HepG2 (cell line): Measurements from ENCODE around the gene NPS. TPM values are rescaled to one million over a fixed set of nuclear protein-coding genes. Genes with fewer than 3 reads are reported as not detected.

Experiments used
- ATAC-seq: fragments of 200-7000 bp; cut with Tn5 transposase; 3 replicates; pipeline ENCODE4 v1.9.1; 2020; ENCODE audit warnings: mild to moderate bottlenecking, moderate library complexity
- BruUV-seq: library from RNA; stranded (reverse); fragments of 400-500 nt; replicated peaks from 2 replicates; lab custom pipeline; 2021; lab: Mats Ljungman, UMichigan
- CTCF ChIA-PET: fragments of 300-600 bp; formaldehyde crosslinking; extraction: SDS; loops from one replicate; lab custom pipeline; 2021; ENCODE audit warnings: low total read pairs, inconsistent platforms, low intra/inter-chr PET ratio; lab: Yijun Ruan, JAX
- POLR2A ChIA-PET: fragments of 350-600 bp; sonication (Branson Sonifier 250); formaldehyde crosslinking; loops from one replicate; lab custom pipeline; 2020; ENCODE audit warnings: antibody characterized with exemption, inconsistent platforms; lab: Yijun Ruan, JAX
- DNase-seq: peaks from one replicate; pipeline ENCODE4 v3.0.0-alpha.2; 2015; ENCODE audit warnings: low spot score
- FAIRE-seq: peaks from 3 replicates; lab custom pipeline; 2011; peaks lifted over from hg19 to GRCh38; lab: Jason Lieb, UNC
- H2AFZ ChIP-seq: one replicate; pipeline ENCODE4 v1.6.1; 2011; ENCODE audit warnings: low read length, inconsistent platforms
- H3K27ac ChIP-seq: fragments of 300-600 bp; 3 replicates; pipeline ENCODE4 v1.8.0; 2011; ENCODE audit warnings: mixed run types, mild to moderate bottlenecking, mixed read lengths, low read length, inconsistent platforms; ENCODE audit not compliant: insufficient read depth; ENCODE audit errors: extremely low read length
- H3K27me3 ChIP-seq, 2 experiments: fragments of 200-600 bp in 1 of 2; 2 replicates in 1 of 2; 3 replicates in 1 of 2; pipeline versions ENCODE4 v1.6.0 to v1.8.0; 2011; ENCODE audit warnings: low read length in 2 of 2, mild to moderate bottlenecking in 2 of 2, moderate library complexity in 2 of 2, inconsistent platforms in 1 of 2; ENCODE audit not compliant: insufficient read depth in 2 of 2, control insufficient read depth in 1 of 2
- H3K36me3 ChIP-seq, 2 experiments: fragments of 200-600 bp in 1 of 2; replicated peaks in 1 of 2; 2 replicates in 1 of 2; 3 replicates in 1 of 2; pipeline versions ENCODE4 v1.5.1 to v1.8.0; 2011; ENCODE audit warnings: low read length in 2 of 2, inconsistent platforms in 1 of 2; ENCODE audit not compliant: insufficient read depth in 2 of 2, control insufficient read depth in 1 of 2
- H3K4me1 ChIP-seq: 2 replicates; pipeline ENCODE4 v1.5.1; 2012; ENCODE audit warnings: low read length, inconsistent platforms; ENCODE audit not compliant: insufficient read depth
- H3K4me2 ChIP-seq: 2 replicates; pipeline ENCODE4 v1.6.0; 2011; ENCODE audit warnings: low read depth, low read length, inconsistent platforms
- H3K4me3 ChIP-seq, 3 experiments: fragments of 200-600 bp in 1 of 3; sonication (generic), shearing (Covaris generic) in 1 of 3; replicated peaks in 1 of 3; 2 replicates each; pipeline ENCODE4 v1.5.1; 2011 to 2016; ENCODE audit warnings: low read length in 3 of 3, inconsistent platforms in 2 of 3, low read depth in 2 of 3, mild to moderate bottlenecking in 2 of 3, control low read depth in 1 of 3, mixed read lengths in 1 of 3; ENCODE audit not compliant: insufficient read depth in 1 of 3
- H3K79me2 ChIP-seq: one replicate; pipeline ENCODE4 v1.6.1; 2011; ENCODE audit warnings: low read length, inconsistent platforms; ENCODE audit not compliant: insufficient read depth
- H3K9ac ChIP-seq: 2 replicates; pipeline ENCODE4 v1.6.0; 2011; ENCODE audit warnings: mild to moderate bottlenecking, low read depth, low read length, inconsistent platforms; ENCODE audit not compliant: insufficient read depth
- H3K9me3 ChIP-seq: 2 replicates; pipeline ENCODE4 v1.5.1; 2012; ENCODE audit warnings: mild to moderate bottlenecking, low read length
- H4K20me1 ChIP-seq: 2 replicates; pipeline ENCODE4 v1.6.0; 2011; ENCODE audit warnings: inconsistent platforms, mild to moderate bottlenecking, low read length, moderate library complexity; ENCODE audit not compliant: insufficient read depth
- CHCHD3 ChIP-seq: sonication (generic); formaldehyde crosslinking; IDR thresholded peaks from 2 replicates; pipeline ENCODE4 v1.8.0; 2022; ENCODE audit warnings: mild to moderate bottlenecking, missing genetic modification reagents, moderate library complexity
- U2AF2 ChIP-seq: fragments of 200-400 bp; formaldehyde crosslinking; IDR thresholded peaks from 2 replicates; pipeline ENCODE4 v1.6.1; 2017; ENCODE audit warnings: low read depth, mild to moderate bottlenecking, low read length
- ZNF652 ChIP-seq: IDR thresholded peaks from 2 replicates; pipeline ENCODE4 v1.6.1; 2016; ENCODE audit warnings: low read depth, borderline replicate concordance
- ZNF777 ChIP-seq: sonication (generic); formaldehyde crosslinking; IDR thresholded peaks from 2 replicates; pipeline ENCODE4 v1.4.0; 2020; ENCODE audit warnings: missing genetic modification reagents
- WGBS: methylation state at CpG from one replicate; pipeline ENCODE4 v1.1.6; 2017; ENCODE audit warnings: low lambda C conversion rate; 5-methylcytosine and 5-hydroxymethylcytosine counted together
- in situ Hi-C: cut with HindIII; loops from 2 replicates; pipeline ENCODE4 v1.10.0; 2017; ENCODE audit warnings: low pct_unique_long_range_greater_than_20kb; ENCODE audit not compliant: extremely low pct_ligation_motif_present
- intact Hi-C: fragments of 100-400 bp; cut with micrococcal nuclease; formaldehyde crosslinking; loops from one replicate; pipeline ENCODE4 v1.10.0; 2022; ENCODE audit not compliant: unreplicated experiment
- polyA plus RNA-seq, 8 experiments: library from polyadenylated mRNA; depleted of rRNA in 3 of 8; stranded (reverse) in 7 of 8; unstranded in 1 of 8; fragments of >200 nt; fragmentation: Illumina TruSeq in 4 of 8; extraction: Trizol in 4 of 8; gene quantifications; 2 replicates each; pipeline versions ENCODE4 v1.2.1 to v1.2.3, GENCODE V29; 2011 to 2016; ENCODE audit warnings: low read depth in 4 of 8, missing spikeins in 1 of 8, mixed read lengths in 1 of 8; ENCODE audit not compliant: insufficient read depth in 1 of 8
- total RNA-seq, 5 experiments: library from RNA; depleted of rRNA; stranded (reverse); fragments of >200 nt; fragmentation: Illumina TruSeq; extraction: Trizol; gene quantifications; 2 replicates each; pipeline ENCODE4 v1.2.3, GENCODE V29; 2016; ENCODE audit warnings: low read depth in 1 of 5
- TF ChIP-seq, protein P1 (sequence below): fragments of 450-650 bp; IDR thresholded peaks from 2 replicates; pipeline ENCODE4 v1.6.1; 2016

NPS gene
- total and polyA plus RNA-seq, 2 of the 13 experiments (the other 11 are each of a cell fraction or from before 2014, with no cell fraction given), result not detected

DNA sequence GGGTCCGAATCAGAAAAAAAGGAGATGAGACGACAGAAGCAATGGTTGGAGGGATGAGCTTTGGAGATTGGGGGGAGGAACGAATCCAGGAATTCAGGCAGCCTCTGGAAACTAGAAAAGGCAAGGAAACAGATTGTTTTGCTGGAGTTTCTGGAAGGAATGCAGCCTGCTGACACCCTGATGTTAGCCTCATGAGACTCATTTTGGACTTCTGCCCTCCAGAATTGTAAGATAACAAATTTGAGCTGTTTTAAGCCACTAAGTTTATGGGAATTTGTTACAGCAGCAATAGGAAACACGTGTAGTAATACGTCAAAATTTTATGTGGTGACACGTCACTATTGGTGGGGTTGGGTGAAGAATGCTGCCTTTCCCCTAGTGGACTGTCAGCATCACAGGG is 25.6 kb upstream of the NPS start:
- no TSS peak for BruUV-seq
- intact Hi-C loops, result no loop called here

DNA sequence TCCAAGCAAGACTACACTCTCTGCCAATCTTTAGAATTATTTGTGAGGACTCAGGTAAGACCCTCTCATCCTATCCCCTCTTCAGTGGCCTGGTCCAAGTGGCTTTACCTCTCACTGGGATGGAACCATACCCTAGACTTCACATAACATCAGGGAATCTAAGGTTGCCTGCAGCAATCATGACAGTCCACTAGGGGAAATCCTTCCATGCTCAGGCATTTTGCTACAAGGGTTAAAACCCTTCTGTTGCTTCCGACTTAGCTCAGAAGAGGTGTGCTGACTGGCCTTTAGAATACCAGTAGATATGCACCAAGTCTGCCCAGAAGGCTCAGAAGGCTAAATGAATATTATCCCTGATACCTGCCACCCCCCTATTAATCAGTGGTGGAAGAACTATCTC is 24.9 kb upstream of the NPS start:
- Histone ChIP-seq H3K4me3 (no peak overlapping the region), H3K27me3 (peaks cover 2 to 37% of the 10 kb centered on the region in 2 experiments; a peak in 4 of 5 replicates), H3K4me1 (no peaks in the 10 kb centered on the region), H4K20me1 (no peaks in the 10 kb centered on the region), H3K27ac (no peak overlapping the region), H3K36me3 (no peaks in the 10 kb centered on the region), H3K4me2 (no peak overlapping the region), H3K79me2 (no peaks in the 10 kb centered on the region), H3K9ac (no peak overlapping the region), H2AFZ (no peak overlapping the region), H3K9me3 (no peaks in the 10 kb centered on the region)
- POLR2A ChIA-PET, result no interaction called here
- 0% methylated on average over 1 of the region's 1 CpG for WGBS
- ATAC-seq (peak; percentile 57), FAIRE-seq (peak; percentile 44), DNase-seq (no peak)
- CTCF ChIA-PET, result no interaction called here
- peak; percentile 77; the same call in 1 of the 2 replicates for TF ChIP-seq ZNF652 (CRISPR knock-in tag)
- TF ChIP-seq U2AF2, result no peak
- intact Hi-C loops, result no loop called here
- no TSS peak for BruUV-seq
- in situ Hi-C loops, result no loop called here

More for the DNA sequence above, 25.6 kb upstream of the NPS start:
- FAIRE-seq, result no peak
- H3K36me3 ChIP-seq, result no peaks in the 10 kb centered on the region
- 33% methylated on average over 6 of the region's 6 CpGs for WGBS
- no peaks in the 10 kb centered on the region for H3K9me3 ChIP-seq
- no peaks in the 10 kb centered on the region for H3K79me2 ChIP-seq
- ChIA-PET CTCF (no interaction called here), POLR2A (no interaction called here)
- peaks cover 2 to 33% of the 10 kb centered on the region in 2 experiments; a peak in 4 of 5 replicates for H3K27me3 ChIP-seq
- H3K27ac ChIP-seq, result no peak overlapping the region
- no peak overlapping the region for H3K4me3 ChIP-seq
- H3K4me2 ChIP-seq, result no peak overlapping the region
- no peak overlapping the region for H2AFZ ChIP-seq
- no peak for TF ChIP-seq CHCHD3 (CRISPR knock-in tag)
- TF ChIP-seq, protein P1, sequence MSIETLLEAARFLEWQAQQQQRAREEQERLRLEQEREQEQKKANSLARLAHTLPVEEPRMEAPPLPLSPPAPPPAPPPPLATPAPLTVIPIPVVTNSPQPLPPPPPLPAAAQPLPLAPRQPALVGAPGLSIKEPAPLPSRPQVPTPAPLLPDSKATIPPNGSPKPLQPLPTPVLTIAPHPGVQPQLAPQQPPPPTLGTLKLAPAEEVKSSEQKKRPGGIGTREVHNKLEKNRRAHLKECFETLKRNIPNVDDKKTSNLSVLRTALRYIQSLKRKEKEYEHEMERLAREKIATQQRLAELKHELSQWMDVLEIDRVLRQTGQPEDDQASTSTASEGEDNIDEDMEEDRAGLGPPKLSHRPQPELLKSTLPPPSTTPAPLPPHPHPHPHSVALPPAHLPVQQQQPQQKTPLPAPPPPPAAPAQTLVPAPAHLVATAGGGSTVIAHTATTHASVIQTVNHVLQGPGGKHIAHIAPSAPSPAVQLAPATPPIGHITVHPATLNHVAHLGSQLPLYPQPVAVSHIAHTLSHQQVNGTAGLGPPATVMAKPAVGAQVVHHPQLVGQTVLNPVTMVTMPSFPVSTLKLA, result no peak
- TF ChIP-seq ZNF777 (CRISPR knock-in tag), result no peak
- TF ChIP-seq, all 625 proteins: peak for 0
- no peaks in the 10 kb centered on the region for H4K20me1 ChIP-seq
- in situ Hi-C loops, result no loop called here
- H3K4me1 ChIP-seq, result no peaks in the 10 kb centered on the region
- ATAC-seq (no peak), DNase-seq (no peak)
- H3K9ac ChIP-seq, result no peak overlapping the region
